HG02981 (cell line): ENCODE data around the gene RNF11.

ENCODE experiments used
- ATAC-seq: cut with Tn5 transposase; IDR thresholded peaks from one replicate; pipeline ENCODE4 v1.9.1; 2021; ENCODE audit warnings: mild to moderate bottlenecking, moderate library complexity; ENCODE audit not compliant: unreplicated experiment

Gene RNF11

DNA sequence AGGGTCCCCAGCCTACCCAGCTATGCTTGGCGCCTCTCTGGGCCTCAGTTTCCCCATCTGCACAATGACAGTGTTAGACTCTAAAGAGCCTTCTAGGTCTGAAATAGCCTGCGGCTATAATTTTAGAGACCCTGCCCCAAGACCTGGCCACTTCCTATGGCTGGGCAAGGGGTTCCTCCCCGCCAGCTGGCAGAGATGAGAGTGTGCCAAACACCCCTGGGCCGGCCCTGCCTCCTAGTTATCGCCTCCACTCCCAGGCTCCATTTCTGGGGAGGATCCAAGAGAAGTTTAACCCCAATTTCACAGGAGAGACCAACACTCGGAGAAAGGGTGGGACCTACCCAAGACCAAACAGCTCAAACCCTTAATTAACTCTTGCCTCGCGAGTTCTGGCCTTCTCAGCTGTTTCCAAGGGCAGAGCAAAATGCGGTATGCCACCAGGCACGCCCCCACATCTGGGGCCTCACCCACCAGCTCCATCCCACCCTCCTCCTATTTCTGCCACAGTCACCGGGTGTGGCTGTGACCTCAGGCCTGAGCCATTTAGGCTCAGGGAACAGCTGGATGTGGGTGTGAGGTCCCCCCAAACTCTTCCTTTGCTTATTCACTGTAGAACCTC, 58.6 kb downstream of the RNF11 start:
- ATAC-seq = no peak

DNA sequence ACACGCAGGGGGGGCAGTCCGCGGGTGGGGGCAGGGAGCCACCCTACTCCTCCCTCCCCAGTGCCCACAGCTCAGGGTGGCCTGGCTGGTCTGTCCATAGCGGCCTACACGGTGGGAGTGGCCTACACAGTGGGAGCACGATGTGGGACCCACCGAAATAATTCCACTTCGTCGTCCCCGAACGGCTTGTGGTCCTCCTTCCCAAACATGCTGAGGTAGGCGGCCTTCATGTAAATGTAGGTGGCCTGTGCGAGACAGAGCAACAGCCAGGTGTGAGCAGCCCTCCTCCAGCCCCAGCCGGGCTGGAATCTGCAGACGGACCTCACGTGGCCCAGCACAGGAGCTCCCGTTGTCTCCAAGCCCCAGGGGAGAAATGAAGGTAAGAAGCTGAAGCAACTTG, 59.9 kb downstream of the RNF11 start:
- ATAC-seq = no peak

DNA sequence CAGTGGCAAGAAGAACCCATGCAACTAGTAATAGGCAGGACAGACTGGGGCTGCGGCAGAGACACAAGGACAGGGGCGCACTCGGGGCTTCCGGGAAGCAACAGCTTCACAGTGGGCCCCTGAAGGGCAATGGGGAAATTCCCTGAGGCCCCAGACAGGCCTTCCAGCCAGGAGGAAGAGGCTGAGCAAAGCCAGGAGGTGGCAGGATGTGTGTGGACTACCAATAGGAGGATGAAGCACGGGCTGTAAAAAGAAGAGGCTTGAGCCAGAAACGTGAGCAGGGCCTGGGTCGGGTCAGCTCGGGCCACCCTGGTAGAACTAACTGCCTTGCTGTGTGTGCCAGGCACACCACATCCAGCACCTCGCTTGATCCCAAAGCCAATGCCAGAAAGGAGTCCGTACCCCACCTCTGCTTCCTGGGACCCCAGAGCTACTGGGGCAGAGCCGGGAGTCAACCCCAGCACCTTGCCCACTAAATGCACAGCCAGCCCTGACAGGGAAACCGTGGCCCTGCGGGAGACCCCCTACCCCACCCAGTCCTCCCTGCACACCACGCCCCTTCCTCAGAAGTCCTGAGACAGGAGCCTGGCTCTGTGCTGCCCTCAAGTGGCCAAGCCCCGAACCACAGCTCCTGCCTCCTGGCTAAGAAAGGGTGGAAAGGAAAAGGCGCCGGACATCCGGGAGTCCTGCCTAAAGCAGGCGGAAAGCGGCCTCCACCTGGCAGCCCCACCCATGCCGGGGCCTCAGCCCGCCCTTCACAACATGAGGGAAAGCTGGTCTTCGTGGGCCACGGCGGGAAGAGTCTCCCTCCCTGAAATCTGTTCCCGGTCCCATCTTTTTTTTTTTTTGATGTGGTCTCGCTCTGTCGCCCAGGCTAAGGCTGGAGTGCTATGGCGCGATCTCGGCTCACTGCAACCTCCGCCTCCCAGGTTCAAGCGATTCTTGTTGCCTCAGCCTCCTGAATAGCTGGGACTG, 60.6 kb downstream of the RNF11 start:
- ATAC-seq = peak; percentile 62

DNA sequence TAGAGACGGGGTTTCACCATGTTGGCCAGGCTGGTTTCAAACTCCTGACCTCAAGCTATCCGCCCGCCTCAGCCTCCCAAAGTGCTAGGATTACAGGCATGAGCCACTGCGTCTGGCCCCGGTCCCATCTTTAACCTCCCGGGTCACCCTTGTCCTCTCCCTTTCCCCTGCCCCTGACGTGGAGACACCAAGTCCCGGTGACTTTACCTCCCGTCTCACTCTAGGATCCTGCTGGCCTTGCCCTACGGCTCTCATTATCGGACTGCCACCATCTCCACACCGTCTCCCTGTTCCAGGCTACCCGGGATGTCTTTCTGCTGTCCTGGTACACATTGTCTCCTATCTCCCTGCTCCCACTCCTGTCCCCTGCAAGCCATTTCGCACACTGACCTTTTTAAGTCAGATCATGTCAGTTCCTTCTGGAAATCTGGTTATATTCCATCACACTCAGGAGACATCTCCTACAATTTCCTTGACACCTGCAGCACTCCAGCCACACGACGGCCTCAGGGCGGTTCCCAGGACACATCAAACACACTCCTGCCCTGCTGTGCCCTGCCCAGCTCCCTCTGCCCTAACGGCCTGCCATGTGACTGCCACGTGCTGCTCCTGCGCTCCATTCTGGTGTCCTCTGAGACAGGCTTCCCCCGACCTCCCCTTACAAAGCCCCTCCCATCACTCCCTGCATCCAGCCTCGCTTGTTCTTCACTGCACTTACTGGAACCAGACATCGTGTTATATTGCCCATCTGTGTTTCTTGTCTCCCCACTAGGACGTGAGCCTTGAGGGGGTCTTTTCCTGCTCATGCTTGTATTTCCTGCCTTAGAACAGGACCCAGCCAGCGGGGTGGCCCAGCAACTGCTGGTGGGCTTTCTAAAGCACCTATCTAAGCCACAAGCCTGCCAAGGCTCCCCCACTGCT, 61.6 kb downstream of the RNF11 start:
- ATAC-seq = no peak

DNA sequence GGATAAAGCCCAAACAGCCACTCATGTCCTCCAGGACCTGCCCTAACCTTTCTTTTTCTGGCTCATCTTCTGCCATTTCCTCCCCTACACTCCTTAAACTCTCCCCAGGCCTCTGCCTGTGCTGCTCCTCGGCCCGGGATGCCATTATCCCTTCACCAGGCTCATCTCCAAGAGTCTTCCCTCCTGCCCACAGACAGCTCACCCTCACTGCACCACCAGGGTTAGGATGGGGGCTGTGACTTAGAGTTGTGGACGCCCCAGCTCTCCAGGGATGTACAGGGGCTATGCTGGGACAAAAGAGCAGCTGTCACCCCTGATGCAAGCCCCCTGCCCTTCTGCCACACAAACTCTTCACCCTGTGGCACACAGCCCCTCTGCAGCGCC, 62.2 kb downstream of the RNF11 start:
- ATAC-seq = no peak

DNA sequence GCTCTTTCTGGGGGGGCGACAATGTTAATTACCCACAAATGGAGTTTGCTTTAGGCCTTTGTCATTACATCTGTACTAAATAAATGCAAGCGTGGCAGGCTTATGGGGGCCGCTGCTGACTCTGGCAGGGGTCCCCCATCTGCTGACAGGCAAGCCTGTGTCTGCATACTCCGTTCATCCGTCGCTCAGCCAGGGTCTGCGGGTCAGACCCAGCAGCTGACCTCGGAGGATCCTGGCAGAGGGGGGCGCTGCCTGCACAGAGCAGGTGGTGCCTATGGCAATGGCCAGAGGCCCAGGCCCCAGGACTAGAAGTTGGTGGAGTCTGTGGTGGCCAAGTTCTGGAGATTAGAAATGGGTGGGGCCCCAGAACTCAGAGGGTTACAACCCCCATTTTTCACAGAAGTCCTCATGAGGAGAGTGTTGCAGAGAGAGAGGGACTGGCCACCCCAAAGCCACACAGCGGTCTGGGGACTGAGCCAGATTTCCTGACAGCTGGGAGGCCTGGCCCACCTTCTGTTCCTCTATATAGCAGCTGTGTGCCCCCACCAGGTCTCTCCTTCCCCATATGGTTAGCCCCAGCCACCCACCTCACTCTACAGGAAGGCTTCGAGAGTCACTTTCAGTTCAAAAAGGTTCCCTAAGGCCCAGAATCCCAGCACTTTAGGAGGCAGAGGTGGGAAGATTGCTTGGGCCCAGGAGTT, 63.3 kb downstream of the RNF11 start:
- no peak for ATAC-seq

DNA sequence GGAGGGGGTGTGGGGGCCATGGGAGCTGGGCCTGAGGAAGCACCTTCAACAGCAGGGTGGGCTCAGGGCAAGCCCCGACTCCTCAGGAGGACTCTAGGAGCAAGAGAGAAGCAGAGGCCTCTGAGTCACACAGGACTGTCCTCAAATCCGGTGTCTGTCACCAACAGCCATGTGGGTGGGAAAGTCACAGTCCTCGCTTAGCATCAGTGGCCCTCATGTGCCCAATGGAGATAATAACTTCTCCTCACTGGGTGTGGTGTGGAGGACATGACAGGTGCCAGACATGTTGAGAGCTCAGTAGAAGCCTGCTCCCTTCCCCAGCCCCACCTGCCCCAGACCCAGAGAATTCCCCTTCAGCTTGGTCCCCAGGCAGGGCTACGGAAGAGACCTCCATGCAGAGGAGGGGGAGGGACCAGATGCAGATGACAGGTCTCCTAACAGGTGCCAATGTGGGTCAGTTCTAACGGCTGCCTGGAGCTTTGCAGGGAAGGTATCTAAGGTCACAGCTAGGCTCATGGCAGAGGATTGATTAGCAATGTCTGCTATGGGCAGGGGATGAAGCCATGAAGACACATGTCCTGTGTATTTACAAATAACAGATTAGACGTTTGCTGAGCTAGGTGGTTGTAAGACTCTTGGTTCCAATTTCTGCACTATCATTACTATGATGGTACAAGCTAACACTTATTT, 64.1 kb downstream of the RNF11 start:
- ATAC-seq = no peak

DNA sequence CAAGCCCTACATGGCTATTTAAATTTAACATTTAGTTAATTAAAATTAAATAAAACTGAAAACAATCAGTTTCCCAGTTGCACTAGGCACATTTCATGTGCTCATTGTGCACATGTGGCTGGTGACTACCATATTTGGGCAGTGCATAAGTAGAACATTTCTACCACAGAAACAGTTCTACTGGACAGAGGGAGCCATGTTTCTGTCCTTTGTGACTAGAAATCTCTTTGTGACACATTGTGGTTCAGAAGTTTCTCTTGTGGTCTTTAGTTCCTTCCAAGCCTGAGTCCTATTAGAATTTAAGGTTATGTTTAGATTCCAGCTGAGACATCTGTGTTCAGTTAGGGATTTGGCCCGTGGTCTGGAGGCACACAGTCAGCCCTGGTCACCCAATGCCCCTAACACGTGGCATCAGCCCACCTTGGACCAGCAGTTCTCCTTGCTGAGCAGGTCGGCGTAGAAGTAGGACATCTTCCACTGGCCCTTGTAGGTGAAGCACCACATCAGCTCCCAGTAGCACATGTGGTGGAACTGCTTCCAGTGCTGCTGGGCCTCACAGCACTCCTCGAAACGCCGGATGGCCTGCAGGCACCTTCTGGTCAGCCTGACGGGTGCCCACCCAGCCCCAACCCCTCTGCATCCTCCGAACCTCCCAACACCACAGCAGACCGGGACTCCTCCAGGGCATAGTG, 65.2 kb downstream of the RNF11 start:
- ATAC-seq = peak; percentile 47

DNA sequence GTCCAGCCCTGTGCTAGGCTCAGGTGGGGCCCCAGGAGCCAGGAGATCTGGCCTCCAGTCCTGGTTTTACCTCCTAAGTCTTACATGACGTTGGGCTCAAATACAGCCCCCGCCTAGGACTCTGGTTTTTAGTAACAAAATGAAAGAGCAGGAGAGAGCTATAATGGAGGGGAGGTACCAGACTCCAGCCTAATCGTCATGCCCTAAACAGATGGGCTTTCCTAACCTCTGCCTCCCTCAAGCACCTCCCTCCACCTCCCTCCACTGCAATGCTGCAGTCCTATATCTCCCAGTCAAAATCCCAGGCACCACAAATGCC, 65.7 kb downstream of the RNF11 start:
- no peak for ATAC-seq

DNA sequence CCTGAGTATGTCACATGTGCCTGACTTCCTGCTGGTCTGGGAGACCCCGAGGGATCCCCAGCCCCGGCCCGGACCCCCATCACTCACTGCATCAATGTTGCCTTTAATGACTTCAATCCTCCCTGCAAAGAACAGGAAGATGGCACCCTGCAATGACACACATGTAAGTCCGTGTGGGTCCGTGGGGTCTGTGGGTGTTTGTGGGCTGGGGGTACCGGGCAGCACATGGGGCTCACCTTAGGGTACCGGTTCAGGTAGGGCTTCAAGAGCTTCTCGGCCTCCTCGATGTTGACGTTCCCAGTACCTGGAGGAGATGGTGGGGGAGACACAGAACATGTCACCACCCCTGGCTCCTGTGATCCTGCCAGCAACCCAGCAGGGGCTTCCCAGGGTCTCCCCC, 66.2 kb downstream of the RNF11 start:
- no peak for ATAC-seq

DNA sequence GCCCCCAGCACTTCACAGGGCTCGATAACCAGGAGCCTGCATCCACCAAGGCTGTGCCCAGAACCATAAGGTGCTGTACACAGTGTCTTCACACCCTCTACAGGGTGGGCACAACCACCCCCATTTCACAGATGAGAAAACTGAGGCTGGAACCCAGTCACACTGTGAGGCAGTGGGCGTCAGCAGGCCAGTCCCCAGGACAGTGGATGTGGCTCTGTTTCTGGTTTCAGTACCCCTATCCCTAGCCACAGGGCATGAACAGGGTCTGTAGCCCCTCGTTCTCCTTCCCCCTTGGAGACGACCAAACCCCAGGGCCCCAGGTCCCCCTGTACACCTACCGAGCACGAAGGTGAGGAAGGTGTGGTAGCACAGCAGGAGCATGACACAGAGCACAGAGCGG, 66.7 kb downstream of the RNF11 start:
- ATAC-seq = no peak

DNA sequence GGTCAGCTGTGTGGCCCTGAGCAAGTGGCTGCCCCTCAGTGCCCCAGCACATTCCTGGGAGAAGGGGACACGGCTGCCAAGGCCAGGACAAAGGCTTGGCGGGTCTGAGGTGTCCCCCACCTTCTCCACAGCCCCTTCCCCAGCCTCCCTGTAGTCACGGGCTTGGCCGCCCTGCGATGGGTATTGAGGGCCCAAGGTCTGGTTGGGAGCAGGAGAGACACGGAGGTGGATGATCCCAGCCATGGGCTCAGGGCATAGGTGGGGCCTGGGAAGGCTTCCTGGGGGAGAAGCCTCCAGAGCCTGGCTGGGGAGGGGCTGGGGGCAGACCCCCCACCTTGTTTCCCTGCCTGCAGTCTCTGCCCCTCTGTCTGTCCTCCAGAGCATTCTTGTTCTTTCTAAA, 67.2 kb downstream of the RNF11 start:
- no peak for ATAC-seq

DNA sequence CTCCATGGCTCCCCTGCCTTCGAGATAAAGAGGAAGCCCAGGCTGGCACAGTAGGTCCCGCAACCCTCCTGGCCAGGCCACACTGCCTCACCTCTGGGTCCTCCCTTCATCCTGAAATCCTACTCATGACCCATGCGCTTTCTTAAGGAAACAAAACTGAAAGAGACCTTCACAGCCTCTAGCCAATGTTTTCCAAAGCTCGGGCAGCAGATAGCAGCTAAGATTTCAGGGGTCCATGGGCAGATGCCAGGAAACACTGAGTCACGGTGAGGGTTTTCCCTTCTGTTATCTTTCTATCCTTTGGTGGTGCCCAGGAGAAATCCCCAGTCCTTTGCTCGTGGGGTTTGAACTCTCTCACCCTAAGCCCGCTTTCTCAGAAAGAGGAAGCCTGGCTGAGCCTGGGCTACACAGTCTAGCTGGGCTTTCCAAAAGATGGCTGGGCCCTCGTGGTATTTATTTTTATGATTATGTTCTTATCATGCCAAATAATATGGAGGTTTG, 67.7 kb downstream of the RNF11 start:
- no peak for ATAC-seq

DNA sequence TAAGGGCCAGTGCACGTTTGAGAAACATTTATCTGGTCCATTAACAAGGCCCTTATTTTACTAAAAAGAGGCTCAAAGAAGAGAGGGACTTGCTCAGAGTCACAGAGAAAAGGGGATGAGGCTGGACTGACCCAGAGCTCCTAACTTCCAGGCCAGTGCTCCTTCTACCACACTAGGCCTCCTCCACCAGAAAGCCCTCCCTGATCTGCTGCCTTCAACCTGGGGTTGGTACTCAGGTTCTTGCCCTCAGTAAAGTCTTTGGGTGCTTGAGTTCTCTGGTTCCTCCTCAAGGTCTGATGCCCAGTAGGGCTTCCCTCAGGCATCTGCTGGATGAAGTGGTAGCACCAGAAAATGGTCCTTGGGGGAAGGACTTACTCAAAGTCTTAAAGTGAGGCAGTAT, 68.3 kb downstream of the RNF11 start:
- ATAC-seq = no peak

DNA sequence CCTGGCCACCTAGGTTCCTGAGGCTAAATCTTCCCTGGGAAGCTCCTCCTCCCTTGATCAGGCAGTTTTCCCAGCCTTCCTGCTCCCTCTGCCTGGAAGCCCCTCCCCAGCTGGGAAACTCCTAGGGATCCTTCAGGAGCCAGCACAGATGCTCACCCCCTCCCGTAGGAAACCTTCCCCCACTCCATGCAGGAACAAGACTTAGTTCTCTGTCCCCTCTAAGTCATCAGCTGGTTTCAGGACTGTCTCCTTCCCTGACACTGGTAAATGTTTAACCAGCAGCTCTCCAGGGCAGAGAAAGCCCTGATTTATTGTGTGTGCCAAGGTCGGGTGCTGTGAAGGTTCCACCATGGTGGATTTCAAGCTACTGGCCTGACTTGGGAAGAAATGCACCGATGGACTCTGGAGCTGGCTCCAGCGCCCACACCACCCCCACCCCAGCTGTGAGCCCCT, 69.3 kb downstream of the RNF11 start:
- no peak for ATAC-seq

DNA sequence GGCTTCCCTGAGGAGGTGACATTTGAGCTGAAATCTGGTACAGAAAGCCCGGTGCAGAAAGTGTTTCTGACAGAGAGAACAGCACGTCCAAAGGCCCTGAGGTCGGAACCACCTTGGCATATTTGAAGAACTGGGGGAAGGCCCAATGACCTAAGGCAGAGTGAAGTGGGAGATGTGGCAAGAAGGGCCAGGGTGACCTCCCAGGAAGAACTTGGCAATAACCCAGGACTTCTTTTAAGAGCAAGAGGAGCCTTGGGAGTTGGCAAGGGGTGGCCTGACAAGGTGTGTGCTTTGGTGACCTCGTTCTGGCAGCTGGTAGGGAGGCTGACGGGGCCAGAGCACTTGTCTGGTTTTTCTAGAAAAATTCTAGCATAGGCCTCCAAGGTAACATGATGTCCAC, 70.9 kb downstream of the RNF11 start:
- ATAC-seq = no peak

DNA sequence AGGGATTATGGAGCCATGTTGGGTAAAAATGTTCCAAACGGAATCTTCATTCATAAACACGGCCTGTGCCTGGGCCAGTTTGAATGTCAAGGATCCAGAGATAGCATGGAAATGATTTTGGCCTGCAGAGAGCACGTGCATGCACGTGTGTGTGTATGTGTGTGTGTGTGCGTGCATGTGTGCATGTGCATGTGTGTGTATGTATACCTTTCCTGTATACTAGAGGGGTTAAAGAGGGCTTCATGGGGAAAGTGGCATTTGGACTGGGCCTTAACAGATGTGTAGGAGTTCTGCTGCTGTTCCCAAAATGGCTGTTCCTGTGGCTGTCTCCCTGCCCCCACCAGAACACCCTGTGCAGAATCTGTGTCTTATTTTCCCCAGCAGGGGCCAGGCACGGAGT, 72.6 kb downstream of the RNF11 start:
- no peak for ATAC-seq

DNA sequence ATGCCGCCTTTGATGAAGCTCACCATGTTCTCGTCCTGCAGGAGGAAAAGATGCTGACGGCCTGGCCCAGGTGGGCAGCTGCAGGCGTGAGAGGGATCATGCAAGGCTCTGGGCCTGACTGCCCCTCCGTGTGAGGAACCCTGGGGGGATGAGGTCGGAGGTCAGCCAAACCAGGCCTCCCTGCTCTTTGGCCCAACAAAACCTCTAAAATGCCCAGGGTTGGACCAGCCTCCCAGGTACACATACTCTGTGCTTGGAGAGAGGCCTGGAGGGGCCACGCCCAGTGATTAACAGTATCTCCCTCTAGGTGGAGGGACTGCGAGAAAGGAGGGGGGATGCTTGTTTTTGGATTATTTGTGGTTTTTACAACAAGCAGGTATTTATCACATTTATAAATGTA, 73.2 kb downstream of the RNF11 start:
- no peak for ATAC-seq

DNA sequence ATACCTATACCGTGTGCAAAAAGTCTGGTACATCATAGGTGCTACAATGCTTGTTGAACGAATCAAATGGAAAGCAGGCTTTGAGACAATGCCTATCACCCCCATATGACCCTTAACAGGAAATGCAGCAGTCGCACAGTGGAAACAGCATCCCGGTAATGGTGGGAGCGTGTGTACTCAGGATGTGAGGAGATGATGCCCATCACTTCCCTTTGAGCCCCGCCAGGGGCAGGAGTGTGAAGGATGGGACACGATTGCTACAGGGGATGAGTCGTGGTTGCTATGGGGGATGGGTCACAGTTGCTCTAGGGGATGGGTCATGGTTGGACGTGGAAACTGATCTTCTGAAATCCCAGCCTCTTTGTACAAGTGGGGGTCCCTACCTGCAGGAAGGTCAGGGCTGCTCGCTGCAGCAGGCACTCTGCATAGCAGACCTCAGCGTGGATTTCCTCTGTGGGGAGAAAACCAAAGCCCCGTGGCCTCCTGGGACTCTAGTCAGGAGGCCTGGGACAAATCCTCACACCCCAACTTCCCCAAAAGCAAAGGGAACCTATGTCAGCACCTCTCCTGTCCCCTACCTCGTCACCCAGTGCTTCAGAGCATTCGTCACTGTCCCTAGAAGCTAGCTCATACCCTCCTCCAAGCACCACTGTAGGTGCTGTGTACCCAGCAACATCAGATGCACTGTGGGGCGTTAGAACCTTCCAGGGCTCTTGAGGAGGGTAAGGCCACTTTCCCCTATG, 75.0 kb downstream of the RNF11 start:
- ATAC-seq = no peak
